Kidney epithelial cell (primary cell): ENCODE results near the gene BPIFB3. TPM values are rescaled to one million over a fixed set of nuclear protein-coding genes. Genes with fewer than 3 reads are reported as not detected.

Experiments
- DNase-seq: peaks from one replicate; pipeline ENCODE4 v3.0.0-alpha.2; 2010; ENCODE audit warnings: low read depth
- H3K27me3 ChIP-seq: 2 replicates; pipeline ENCODE4 v1.6.0; 2011; ENCODE audit warnings: low read length; ENCODE audit not compliant: control insufficient read depth, insufficient read depth
- H3K36me3 ChIP-seq: 2 replicates; pipeline ENCODE4 v1.5.1; 2011; ENCODE audit warnings: low read length; ENCODE audit not compliant: control insufficient read depth, insufficient read depth
- H3K4me3 ChIP-seq: 2 replicates; pipeline ENCODE4 v1.5.1; 2011; ENCODE audit warnings: low read depth, mild to moderate bottlenecking, control low read depth, low read length
- CTCF ChIP-seq: IDR thresholded peaks from 2 replicates; pipeline ENCODE4 v1.5.1; 2011; ENCODE audit warnings: mild to moderate bottlenecking, moderate library complexity, low read length, control low read depth, inconsistent platforms; ENCODE audit not compliant: insufficient read depth, poor library complexity, severe bottlenecking
- total RNA-seq: library from RNA; depleted of rRNA; stranded (reverse); fragments of >200 nt; gene quantifications from 2 replicates; pipeline ENCODE4 v1.2.3, GENCODE V29; 2015

The BPIFB3 gene
- total RNA-seq, 1 donor from 2014 or later: not detected

GRCh38 chr20:33063271-33063670 lies 9.6 kb downstream of the BPIFB3 start:
- TF ChIP-seq CTCF: no peak
- no peaks in the 10 kb centered on the region for H3K27me3 ChIP-seq
- no peaks in the 10 kb centered on the region for H3K36me3 ChIP-seq
- no peak overlapping the region for H3K4me3 ChIP-seq
- no peak for DNase-seq

GRCh38 chr20:33064572-33065287 lies 11.0 kb downstream of the BPIFB3 start:
- Histone ChIP-seq H3K27me3 (no peaks in the 10 kb centered on the region), H3K36me3 (no peaks in the 10 kb centered on the region), H3K4me3 (no peak overlapping the region)
- TF ChIP-seq CTCF: no peak
- no peak for DNase-seq

GRCh38 chr20:33065785-33066184 lies 12.1 kb downstream of the BPIFB3 start:
- no peaks in the 10 kb centered on the region for H3K36me3 ChIP-seq
- H3K27me3 ChIP-seq: no peaks in the 10 kb centered on the region
- no peak for DNase-seq
- TF ChIP-seq CTCF: no peak
- H3K4me3 ChIP-seq: no peak overlapping the region

GRCh38 chr20:33067806-33068205 lies 14.1 kb downstream of the BPIFB3 start:
- no peaks in the 10 kb centered on the region for H3K27me3 ChIP-seq
- TF ChIP-seq CTCF: no peak
- no peaks in the 10 kb centered on the region for H3K36me3 ChIP-seq
- no peak overlapping the region for H3K4me3 ChIP-seq
- DNase-seq: no peak

GRCh38 chr20:33068251-33068939 lies 14.7 kb downstream of the BPIFB3 start:
- Histone ChIP-seq H3K36me3 (no peaks in the 10 kb centered on the region), H3K27me3 (no peaks in the 10 kb centered on the region), H3K4me3 (no peak overlapping the region)
- DNase-seq: no peak
- no peak for TF ChIP-seq CTCF
